D721Med (cell line): ENCODE data around the gene PSEN1.

Experiments used
- DNase-seq: peaks from one replicate; pipeline ENCODE4 v3.0.0; 2011; ENCODE audit warnings: low spot score; ENCODE audit not compliant: insufficient read length
- FAIRE-seq: peaks from 2 replicates; lab custom pipeline; 2011; peaks lifted over from hg19 to GRCh38; lab: Jason Lieb, UNC
- CTCF ChIP-seq: IDR thresholded peaks from 2 replicates; pipeline ENCODE4 v1.5.1; 2012; ENCODE audit warnings: mild to moderate bottlenecking, control low read depth; ENCODE audit not compliant: insufficient read depth; ENCODE audit errors: missing control alignments

PSEN1 gene

GRCh38 chr14:73248108-73248868 lies 112.0 kb downstream of the PSEN1 start:
- FAIRE-seq (no peak), DNase-seq (no peak)
- TF ChIP-seq CTCF = no peak

- FAIRE-seq (no peak), DNase-seq (no peak)
- TF ChIP-seq CTCF = no peak
Measured at GRCh38 chr14:73249108-73249507, 112.8 kb downstream of the PSEN1 start.

- no peak for DNase-seq
- no peak for FAIRE-seq
- TF ChIP-seq CTCF = no peak
Measured at GRCh38 chr14:73249564-73250316, 113.4 kb downstream of the PSEN1 start.

- FAIRE-seq (no peak), DNase-seq (no peak)
- TF ChIP-seq CTCF = no peak
Measured at GRCh38 chr14:73250317-73250713, 114.0 kb downstream of the PSEN1 start.

- TF ChIP-seq CTCF = no peak
- DNase-seq = no peak
- no peak for FAIRE-seq
Measured at GRCh38 chr14:73250781-73251500, 114.6 kb downstream of the PSEN1 start.

- FAIRE-seq (no peak), DNase-seq (no peak)
- TF ChIP-seq CTCF = no peak
Measured at GRCh38 chr14:73251516-73252215, 115.4 kb downstream of the PSEN1 start.
